ENCODE measurements around the gene TSPAN15.

GRCh38 chr10:69516796-69517195 is 65.5 kb downstream of the TSPAN15 start:
- no peak for TF ChIP-seq CTCF (IDR thresholded peaks at IDR 0.05)
- no peak for TF ChIP-seq POLR2A (IDR thresholded peaks at IDR 0.05)

Data from testis (tissue), 2 donors.